GM19193 (cell line): ENCODE results near the gene WDR82.

Source experiments
- POLR2A ChIP-seq: IDR thresholded peaks from 4 replicates; pipeline ENCODE4 v1.6.1; 2011; ENCODE audit not compliant: insufficient read depth, insufficient read length; ENCODE audit errors: extremely low read depth

Gene WDR82

DNA sequence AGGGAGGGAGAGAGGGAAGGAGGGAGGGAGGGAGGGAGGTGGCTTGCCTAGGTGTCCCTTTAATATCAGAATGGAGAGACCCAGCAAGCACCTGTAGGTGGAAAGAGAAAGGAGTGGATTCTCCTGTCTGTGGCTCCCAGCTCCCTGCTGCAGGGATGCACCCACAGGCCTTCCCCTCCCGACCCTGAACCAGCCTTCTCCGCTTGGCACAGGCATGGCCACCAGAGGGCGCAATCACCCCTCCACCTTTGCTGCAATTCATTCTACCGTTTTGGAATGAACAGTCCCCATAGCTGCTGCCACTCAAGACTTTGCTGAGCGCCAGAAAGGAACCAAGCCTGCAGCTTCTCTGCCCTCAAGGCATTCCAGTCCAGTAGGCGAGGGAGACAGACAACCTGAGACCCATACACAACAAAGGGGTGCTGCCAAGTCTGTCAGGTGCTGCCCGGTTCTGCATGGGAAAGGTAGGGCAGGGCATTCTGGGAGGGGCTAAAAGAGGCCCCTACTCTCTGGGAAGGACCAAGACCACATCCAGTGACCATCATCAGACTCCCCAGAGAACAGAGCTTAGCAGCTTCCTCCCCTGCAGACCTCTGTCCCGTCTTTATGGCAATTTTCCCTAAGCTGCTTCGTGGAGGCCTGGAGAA is 57.9 kb downstream of the WDR82 start:
- TF ChIP-seq POLR2A, result no peak

GRCh38 chr3:52218937-52219650 is 59.4 kb downstream of the WDR82 start:
- no peak for TF ChIP-seq POLR2A

DNA sequence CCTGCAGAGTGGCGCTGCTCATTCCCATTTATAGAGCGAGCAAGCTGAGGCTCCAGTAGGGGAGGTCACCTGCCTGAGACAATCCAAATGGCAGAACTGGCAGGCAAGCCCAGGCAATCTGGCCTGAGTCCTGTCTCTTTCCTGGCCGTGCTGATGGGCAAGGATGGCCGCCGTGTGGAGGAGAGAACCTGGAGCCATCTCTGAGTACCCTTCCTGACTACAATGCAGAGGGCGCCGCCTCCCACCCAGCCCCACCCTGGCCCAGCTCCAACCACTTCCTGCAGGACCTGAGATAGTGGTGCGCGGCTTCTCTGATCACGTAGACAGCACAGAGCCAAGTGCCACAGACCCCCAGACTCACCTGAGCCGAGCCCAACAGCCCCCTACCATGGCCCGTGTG is 60.0 kb downstream of the WDR82 start:
- TF ChIP-seq POLR2A, result no peak

GRCh38 chr3:52218026-52218425 is 60.4 kb downstream of the WDR82 start:
- no peak for TF ChIP-seq POLR2A

DNA sequence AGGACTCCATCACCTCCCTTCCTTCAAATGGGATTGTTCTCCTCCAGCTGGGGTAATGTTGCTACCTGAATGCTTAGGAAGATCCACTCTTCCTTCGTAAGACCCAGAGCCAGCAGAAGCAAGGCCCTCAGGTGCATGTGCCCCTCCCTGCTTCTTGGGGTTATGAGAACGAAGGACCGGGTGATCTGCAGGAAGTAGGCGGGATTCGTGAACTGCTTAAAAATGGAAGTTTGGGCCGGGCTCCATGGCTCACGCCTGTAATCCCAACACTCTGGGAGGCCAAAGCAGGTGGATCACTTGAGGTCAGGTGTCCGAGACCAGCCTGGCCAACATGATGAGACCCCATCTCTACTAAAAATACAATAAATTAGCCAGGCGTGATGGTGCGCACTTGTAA is 61.0 kb downstream of the WDR82 start:
- TF ChIP-seq POLR2A, result no peak

DNA sequence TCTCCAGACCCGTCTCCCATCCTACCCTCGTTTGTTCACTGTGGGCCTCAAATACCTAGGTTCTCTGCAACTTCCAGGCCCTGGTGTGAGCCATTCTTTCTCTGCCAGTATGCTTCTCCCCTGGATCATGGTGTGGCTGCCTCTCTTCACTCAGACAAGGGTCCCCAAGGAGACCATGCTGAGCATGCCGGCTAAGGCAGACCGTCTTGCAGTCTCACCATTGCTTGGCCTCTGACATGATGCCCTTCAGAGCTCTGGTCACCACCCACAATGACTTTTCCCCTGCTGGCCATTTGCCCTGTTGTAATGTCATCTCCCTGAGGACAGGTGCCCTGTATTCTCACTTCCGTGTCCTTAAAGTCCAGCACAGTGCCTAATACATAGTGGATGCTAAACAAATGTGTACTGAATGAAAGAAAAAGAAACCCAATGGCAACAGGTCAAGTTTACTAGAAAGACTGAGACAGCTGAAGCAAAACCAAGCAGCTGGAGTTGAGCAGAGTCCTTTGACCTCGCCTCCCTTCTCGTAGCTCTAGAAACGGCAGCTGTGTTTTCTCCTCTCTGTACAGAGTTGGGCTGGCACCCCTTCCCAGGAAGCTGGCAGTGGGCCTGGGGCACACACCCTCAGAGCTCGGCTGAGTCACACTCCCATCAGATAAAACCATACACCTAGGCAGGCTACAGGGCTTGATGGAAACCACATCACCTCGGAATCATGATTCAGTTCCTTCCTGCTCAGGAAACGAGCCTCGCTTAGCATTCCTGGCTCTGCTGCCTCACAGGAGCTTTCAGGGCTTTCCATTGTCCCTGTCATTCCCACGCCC is 61.7 kb downstream of the WDR82 start:
- no peak for TF ChIP-seq POLR2A

GRCh38 chr3:52215351-52215750 is 63.1 kb downstream of the WDR82 start:
- no peak for TF ChIP-seq POLR2A

- no peak for TF ChIP-seq POLR2A
These were observed 64.5 kb downstream of the WDR82 start for GRCh38 chr3:52213901-52214300.

GRCh38 chr3:52213005-52213404 is 65.4 kb downstream of the WDR82 start:
- no peak for TF ChIP-seq POLR2A

DNA sequence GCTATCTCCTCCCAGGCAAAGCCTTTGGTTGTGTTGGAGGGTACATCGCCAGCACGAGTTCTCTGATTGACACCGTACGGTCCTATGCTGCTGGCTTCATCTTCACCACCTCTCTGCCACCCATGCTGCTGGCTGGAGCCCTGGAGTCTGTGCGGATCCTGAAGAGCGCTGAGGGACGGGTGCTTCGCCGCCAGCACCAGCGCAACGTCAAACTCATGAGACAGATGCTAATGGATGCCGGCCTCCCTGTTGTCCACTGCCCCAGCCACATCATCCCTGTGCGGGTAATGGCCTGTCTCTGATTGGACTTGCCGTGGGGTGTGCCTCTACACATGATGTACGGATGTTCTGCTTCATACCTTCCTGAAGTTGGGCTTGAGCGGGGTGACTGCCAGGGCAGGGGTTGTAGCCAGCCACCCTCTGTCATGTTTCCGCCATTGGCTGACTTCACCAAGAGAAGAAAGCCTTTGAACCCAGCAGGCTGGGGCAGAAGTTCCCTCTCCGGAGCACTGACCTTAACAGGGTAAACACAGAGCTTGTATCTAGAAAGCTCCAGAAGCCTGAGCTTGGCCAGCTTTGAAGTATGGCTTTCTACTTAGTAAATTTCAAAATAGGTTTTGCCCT is 67.1 kb downstream of the WDR82 start:
- TF ChIP-seq POLR2A, result no peak

GRCh38 chr3:52210550-52211046 is 67.9 kb downstream of the WDR82 start:
- no peak for TF ChIP-seq POLR2A

- TF ChIP-seq POLR2A, result no peak
These were observed 68.4 kb downstream of the WDR82 start for GRCh38 chr3:52210037-52210436.

- TF ChIP-seq POLR2A, result no peak
These were observed 69.9 kb downstream of the WDR82 start for GRCh38 chr3:52208556-52208955.

DNA sequence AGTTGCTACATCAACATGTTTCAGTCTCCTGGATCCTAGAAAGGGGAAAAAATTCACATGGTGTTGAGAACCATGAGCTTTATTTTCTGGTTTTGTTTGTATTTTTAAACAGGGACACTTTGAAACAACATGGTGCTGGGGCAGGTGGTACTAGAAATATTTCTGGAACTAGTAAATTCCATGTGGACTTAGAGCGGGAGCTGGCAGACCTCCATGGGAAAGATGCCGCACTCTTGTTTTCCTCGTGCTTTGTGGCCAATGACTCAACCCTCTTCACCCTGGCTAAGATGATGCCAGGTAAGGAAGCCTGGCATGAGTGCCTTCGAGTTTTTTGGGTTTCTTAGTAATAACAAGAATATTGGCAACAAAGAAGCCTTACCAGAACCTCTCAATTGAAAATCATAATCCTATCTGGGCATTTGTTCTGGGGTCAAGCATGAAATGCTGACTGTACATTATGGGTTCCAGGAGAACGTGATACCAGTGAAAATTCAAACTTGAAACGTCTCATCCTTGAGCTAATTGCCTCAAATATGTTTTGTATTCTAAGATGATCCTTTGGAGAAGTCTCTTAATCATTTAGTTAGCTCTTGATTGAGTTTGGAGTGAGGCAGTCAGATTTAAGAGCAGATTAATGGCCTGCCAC is 72.6 kb downstream of the WDR82 start:
- no peak for TF ChIP-seq POLR2A
